ENCODE results near the gene GSTK1. TPM values are rescaled to one million over a fixed set of nuclear protein-coding genes. Genes with fewer than 3 reads are reported as not detected.

Gene GSTK1
- total and polyA plus RNA-seq, 2 donors (not counting 1 experiment from before 2014, with no cell fraction given): 181 to 315 TPM

GRCh38 chr7:143299840-143300239 lies 36.6 kb downstream of the GSTK1 start:
- H3K36me3 ChIP-seq (replicated peaks in 1 of 2; ENCODE audit: control extremely low read depth in 1 of 2, control insufficient read depth in 1 of 2, extremely low read depth in 1 of 2, insufficient read depth in 2 of 2, low read length in 1 of 2): peaks cover 2 to 92% of the 10 kb centered on the region in 2 experiments
- no peak overlapping the region for H3K4me2 ChIP-seq (replicated peaks; ENCODE audit: low read depth, low read length, poor library complexity, severe bottlenecking)
- H3K27me3 ChIP-seq (replicated peaks in 1 of 4; ENCODE audit: control extremely low read depth in 1 of 4, control insufficient read depth in 3 of 4, insufficient read depth in 4 of 4, low read length in 3 of 4): no peaks in the 10 kb centered on the region
- no peak overlapping the region for H3K9ac ChIP-seq (ENCODE audit: low read length)
- Mint-ChIP-seq H3K4me3 (no peak overlapping the region), H3K27ac (no peak overlapping the region), H3K27me3 (no peaks in the 10 kb centered on the region), H3K4me1 (peaks cover 30% of the 10 kb centered on the region), H3K9me3 (ENCODE audit: insufficient read depth) (no peaks in the 10 kb centered on the region)
- H3K4me3 ChIP-seq (ENCODE audit: control extremely low read depth in 1 of 5, extremely low read depth in 1 of 5, insufficient read depth in 1 of 5, low read depth in 2 of 5, low read length in 4 of 5): no peak overlapping the region
- H3K9me3 ChIP-seq (ENCODE audit: control extremely low read depth in 1 of 3, control insufficient read depth in 2 of 3, insufficient read depth in 1 of 3, low read length in 2 of 3): no peaks in the 10 kb centered on the region
- intact Hi-C loops (cut with micrococcal nuclease): loop anchor here (1.0 to 5.0 kb wide), 2 partner anchors 38 to 60 kb away; partner anchors contain the start of gene GSTK1
- H3K79me2 ChIP-seq (ENCODE audit: control insufficient read depth, insufficient read depth, low read length): peaks cover 12% of the 10 kb centered on the region
- peaks cover 32% of the 10 kb centered on the region for H4K20me1 ChIP-seq (ENCODE audit: control insufficient read depth, insufficient read depth, low read length, poor library complexity, severe bottlenecking)
- ChIA-PET CTCF (interaction anchor here (0.6 to 4.6 kb wide), 25 partner anchors 9 to 1579 kb away, joined by 3 to 112 read pairs (median 4); partner anchors contain the start of genes CASP2 and CLCN1), POLR2A (no interaction called here)
- DNase-seq (peak; percentile 49), ATAC-seq (ENCODE audit: low read depth) (peak; percentile 73)
- TF ChIP-seq CTCF (IDR thresholded peaks at IDR 0.05): peak; percentile 69
- TF ChIP-seq EZH2 (IDR thresholded peaks at IDR 0.05; ENCODE audit: borderline replicate concordance, insufficient read depth, low read depth, low read length, poor library complexity, severe bottlenecking): no peak
- 86% methylated on average over 7 of the region's 8 CpGs for WGBS (ENCODE audit: insufficient coverage)
- H2AFZ ChIP-seq (ENCODE audit: insufficient read depth, low read depth, low read length, poor library complexity, severe bottlenecking): no peak overlapping the region
- H3K4me1 ChIP-seq (ENCODE audit: control insufficient read depth in 2 of 2, insufficient read depth in 2 of 2, low read length in 2 of 2): peaks cover 3 to 4% of the 10 kb centered on the region in 2 donors
- no peak overlapping the region for H3K27ac ChIP-seq (ENCODE audit: low read length in 2 of 2)

Data from B cell (primary cell).